ENCODE results near the gene TRIL. TPM values are rescaled to one million over a fixed set of nuclear protein-coding genes. Genes with fewer than 3 reads are reported as not detected.

TRIL gene
- total and polyA plus RNA-seq, 2 of the 13 experiments (the other 11 are each of a cell fraction or from before 2014, with no cell fraction given) = 0.18 to 0.40 TPM

- H3K9me3 ChIP-seq (ENCODE audit: low read length) = no peaks in the 10 kb centered on the region
- intact Hi-C loops (cut with micrococcal nuclease; ENCODE audit: unreplicated experiment) (no loop called here), in situ Hi-C loops (cut with HindIII; ENCODE audit: extremely low pct_ligation_motif_present, low pct_unique_long_range_greater_than_20kb) (no loop called here)
- H3K4me1 ChIP-seq (ENCODE audit: insufficient read depth, low read length) = peaks cover 14% of the 10 kb centered on the region; the same call in 1 of the 2 replicates
- no peak overlapping the region for H2AFZ ChIP-seq (ENCODE audit: low read length)
- POLR2A ChIA-PET = no interaction called here
- no peak for FAIRE-seq
- no peaks in the 10 kb centered on the region for H3K79me2 ChIP-seq (ENCODE audit: insufficient read depth, low read length)
- no peak overlapping the region for H3K9ac ChIP-seq (ENCODE audit: insufficient read depth, low read depth, low read length)
- DNase-seq (ENCODE audit: low spot score) = no peak
- CTCF ChIA-PET (ENCODE audit: low intra/inter-chr PET ratio, low total read pairs) = no interaction called here
- no peak overlapping the region for H3K4me2 ChIP-seq (ENCODE audit: low read depth, low read length)
- no peaks in the 10 kb centered on the region for H3K36me3 ChIP-seq (replicated peaks in 1 of 2; ENCODE audit: control insufficient read depth in 1 of 2, insufficient read depth in 2 of 2, low read length in 2 of 2)
- no TSS peak for BruUV-seq (replicated peaks)
- H3K4me3 ChIP-seq (replicated peaks in 1 of 3; ENCODE audit: insufficient read depth in 1 of 3, low read depth in 2 of 3, low read length in 3 of 3) = no peak overlapping the region
- 72% methylated on average over 4 of the region's 4 CpGs for WGBS (ENCODE audit: low lambda C conversion rate)
- no peaks in the 10 kb centered on the region for H4K20me1 ChIP-seq (ENCODE audit: insufficient read depth, low read length)
- H3K27ac ChIP-seq (ENCODE audit: extremely low read length, insufficient read depth, low read length) = no peak overlapping the region
- no peak for ATAC-seq
- H3K27me3 ChIP-seq (ENCODE audit: control insufficient read depth in 1 of 2, insufficient read depth in 2 of 2, low read length in 2 of 2) = no peaks in the 10 kb centered on the region
- TF ChIP-seq ZMAT5 (CRISPR knock-in tag; IDR thresholded peaks at IDR 0.05; ENCODE audit: borderline replicate concordance, low read depth) (no peak), KLF6 (CRISPR knock-in tag; IDR thresholded peaks at IDR 0.05) (no peak), TOPORS (CRISPR knock-in tag; IDR thresholded peaks at IDR 0.05) (no peak), HNRNPK (IDR thresholded peaks at IDR 0.05; ENCODE audit: low read depth, low read length, poor library complexity, severe bottlenecking) (no peak), ZBTB37 (CRISPR knock-in tag; IDR thresholded peaks at IDR 0.05) (no peak), ZUFSP (CRISPR knock-in tag; IDR thresholded peaks at IDR 0.05; ENCODE audit: borderline replicate concordance) (no peak), NFE2L1 (CRISPR knock-in tag; IDR thresholded peaks at IDR 0.05; ENCODE audit: borderline replicate concordance) (no peak), ZNF414 (CRISPR knock-in tag; IDR thresholded peaks at IDR 0.05) (no peak), TFDP1 (CRISPR knock-in tag; IDR thresholded peaks at IDR 0.05; ENCODE audit: borderline replicate concordance) (no peak), ZNF740 (CRISPR knock-in tag; IDR thresholded peaks at IDR 0.05) (no peak), TEAD2 (CRISPR knock-in tag; IDR thresholded peaks at IDR 0.05) (no peak), ZSCAN25 (CRISPR knock-in tag; IDR thresholded peaks at IDR 0.05) (no peak), WIZ (CRISPR knock-in tag; IDR thresholded peaks at IDR 0.05) (no peak), ZNF282 (IDR thresholded peaks at IDR 0.05; ENCODE audit: partially characterized antibody) (no peak), RXRA (CRISPR knock-in tag; IDR thresholded peaks at IDR 0.05) (no peak), BCL3 (CRISPR knock-in tag; IDR thresholded peaks at IDR 0.05) (no peak)
Observed at GRCh38 chr7:28983396-28984190, 25.5 kb upstream of the TRIL start.

All from HepG2 (cell line).